ENCODE data around the gene SLC6A6.

DNA sequence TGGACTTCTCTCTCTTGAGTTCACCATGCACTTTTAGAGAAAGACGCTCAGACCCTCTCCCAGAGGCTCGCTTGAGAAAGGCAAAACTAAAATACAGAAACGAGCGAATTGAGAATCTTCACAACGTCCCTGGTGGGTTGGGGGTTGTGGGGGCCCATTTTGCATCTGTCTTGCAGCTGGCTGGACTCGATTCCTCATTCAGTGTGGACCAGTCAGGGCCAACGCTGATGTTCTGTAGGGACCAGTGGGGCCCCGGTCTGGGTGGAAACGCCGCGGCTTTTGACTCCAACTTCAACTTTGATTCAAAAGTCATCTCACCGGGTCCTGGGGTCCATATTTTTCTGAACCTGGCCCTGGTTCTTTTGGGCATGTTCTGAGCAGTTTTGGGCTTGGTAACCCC lies 68.1 kb downstream of the SLC6A6 start:
- TF ChIP-seq POLR2A (IDR thresholded peaks at IDR 0.05; ENCODE audit: low read depth, low read length) (no peak), POLR2AphosphoS5 (IDR thresholded peaks at IDR 0.05; ENCODE audit: low read depth, low read length) (no peak), TAF1 (IDR thresholded peaks at IDR 0.05; ENCODE audit: low read depth, low read length) (no peak), SPI1 (IDR thresholded peaks at IDR 0.05; ENCODE audit: low read depth, low read length) (no peak), POU2F2 (IDR thresholded peaks at IDR 0.05; ENCODE audit: low read depth, low read length) (no peak), PAX5 (IDR thresholded peaks at IDR 0.05; ENCODE audit: insufficient read depth, low read length, severe bottlenecking) (no peak)
